B cell (primary cell): Measurements from ENCODE around the gene DDR2. TPM values are rescaled to one million over a fixed set of nuclear protein-coding genes. Genes with fewer than 3 reads are reported as not detected.

Source experiments
- ATAC-seq: fragments of 200-7000 bp; cut with Tn5 transposase; one replicate; pipeline ENCODE4 v1.10.0; 2021; ENCODE audit warnings: low read depth, mild to moderate bottlenecking, moderate number of reproducible peaks, moderate library complexity
- CTCF ChIA-PET: fragments of 350-600 bp; sonication (Branson Sonifier 250); formaldehyde crosslinking; loops from one replicate; lab custom pipeline; 2021; ENCODE audit warnings: antibody characterized with exemption, inconsistent platforms; lab: Charles Lee
- POLR2A ChIA-PET: fragments of 350-600 bp; sonication (Branson Sonifier 250); formaldehyde crosslinking; loops from one replicate; lab custom pipeline; 2021; ENCODE audit warnings: antibody characterized with exemption; lab: Charles Lee
- DNase-seq: peaks from one replicate; pipeline ENCODE4 v3.0.0; 2013
- H2AFZ ChIP-seq: 2 replicates; pipeline ENCODE4 v1.6.1; 2012; ENCODE audit warnings: mild to moderate bottlenecking, low read depth, low read length; ENCODE audit not compliant: insufficient read depth, poor library complexity, severe bottlenecking
- H3K27ac ChIP-seq, 2 donors: 1 replicate in 1 of 2; 2 replicates in 1 of 2; pipeline ENCODE4 v1.5.1; 2012 to 2013; ENCODE audit warnings: low read length in 2 of 2, mild to moderate bottlenecking in 2 of 2, moderate library complexity in 1 of 2
- H3K27me3 ChIP-seq, 4 experiments: fragments of 200-600 bp in 1 of 4; sonication (generic) in 1 of 4; replicated peaks in 1 of 4; 1 replicate in 2 of 4; 2 replicates in 2 of 4; pipeline versions ENCODE4 v1.6.1 to v1.7.0; 2013 to 2016; ENCODE audit warnings: low read length in 3 of 4, mild to moderate bottlenecking in 2 of 4, mixed read lengths in 1 of 4, moderate library complexity in 1 of 4; ENCODE audit not compliant: insufficient read depth in 4 of 4, control insufficient read depth in 3 of 4; ENCODE audit errors: control extremely low read depth in 1 of 4
- H3K36me3 ChIP-seq, 2 experiments: replicated peaks in 1 of 2; 1 replicate in 1 of 2; 2 replicates in 1 of 2; pipeline versions ENCODE4 v1.6.1 to v1.7.1; 2013; ENCODE audit warnings: low read length in 1 of 2; ENCODE audit not compliant: insufficient read depth in 2 of 2, control insufficient read depth in 1 of 2; ENCODE audit errors: control extremely low read depth in 1 of 2, extremely low read depth in 1 of 2
- H3K4me1 ChIP-seq, 2 donors: fragments of 200-600 bp in 1 of 2; sonication (generic) in 1 of 2; 1 replicate in 1 of 2; 2 replicates in 1 of 2; pipeline versions ENCODE4 v1.5.1 to v1.6.1; 2013 to 2017; ENCODE audit warnings: low read length in 2 of 2; ENCODE audit not compliant: control insufficient read depth in 2 of 2, insufficient read depth in 2 of 2
- H3K4me2 ChIP-seq: replicated peaks from 2 replicates; pipeline ENCODE3; 2012; ENCODE audit warnings: mild to moderate bottlenecking, low read depth, low read length; ENCODE audit not compliant: poor library complexity, severe bottlenecking
- H3K4me3 ChIP-seq, 5 experiments: fragments of 200-600 bp in 1 of 5; sonication (generic) in 1 of 5; 1 replicate in 3 of 5; 2 replicates in 2 of 5; pipeline versions ENCODE4 v1.5.1 to v1.7.0; 2011 to 2016; ENCODE audit warnings: low read length in 4 of 5, mild to moderate bottlenecking in 4 of 5, low read depth in 2 of 5, control low read depth in 1 of 5, moderate library complexity in 1 of 5; ENCODE audit not compliant: insufficient read depth in 1 of 5; ENCODE audit errors: control extremely low read depth in 1 of 5, extremely low read depth in 1 of 5
- H3K79me2 ChIP-seq: fragments of 200-600 bp; sonication (generic); one replicate; pipeline ENCODE4 v1.6.0; 2016; ENCODE audit warnings: low read length; ENCODE audit not compliant: control insufficient read depth, insufficient read depth
- H3K9ac ChIP-seq: fragments of 200-600 bp; sonication (generic); 2 replicates; pipeline ENCODE4 v1.6.1; 2017; ENCODE audit warnings: mild to moderate bottlenecking, low read length, moderate library complexity
- H3K9me3 ChIP-seq, 3 donors: one replicate each; pipeline versions ENCODE4 v1.6.1 to v1.7.1; 2013; ENCODE audit warnings: low read length in 2 of 3; ENCODE audit not compliant: control insufficient read depth in 2 of 3, insufficient read depth in 1 of 3; ENCODE audit errors: control extremely low read depth in 1 of 3
- H4K20me1 ChIP-seq: 2 replicates; pipeline ENCODE4 v1.6.0; 2012; ENCODE audit warnings: mild to moderate bottlenecking, low read length; ENCODE audit not compliant: insufficient read depth, control insufficient read depth, poor library complexity, severe bottlenecking
- H3K27ac Mint-ChIP-seq: one replicate; pipeline ENCODE4 v1.8.0; 2021; ENCODE audit warnings: mixed read lengths
- H3K27me3 Mint-ChIP-seq: one replicate; pipeline ENCODE4 v1.8.0; 2021; ENCODE audit warnings: mixed read lengths
- H3K4me1 Mint-ChIP-seq: one replicate; pipeline ENCODE4 v1.8.0; 2021; ENCODE audit warnings: mixed read lengths
- H3K4me3 Mint-ChIP-seq: one replicate; pipeline ENCODE4 v1.8.0; 2021; ENCODE audit warnings: mixed read lengths
- H3K9me3 Mint-ChIP-seq: one replicate; pipeline ENCODE4 v1.8.0; 2022; ENCODE audit warnings: mixed read lengths; ENCODE audit not compliant: insufficient read depth
- CTCF ChIP-seq: fragments of 200-600 bp; IDR thresholded peaks from one replicate; pipeline ENCODE4 v1.8.0; 2022; ENCODE audit warnings: antibody characterized with exemption, mild to moderate bottlenecking
- EZH2 ChIP-seq: IDR thresholded peaks from 2 replicates; pipeline ENCODE4 v1.6.1; 2012; ENCODE audit warnings: borderline replicate concordance, low read depth, mild to moderate bottlenecking, moderate library complexity, low read length; ENCODE audit not compliant: insufficient read depth, poor library complexity, severe bottlenecking
- WGBS: methylation state at CpG from one replicate; pipeline ENCODE4 v1.1.5; 2013; ENCODE audit warnings: missing lambda C conversion rate; ENCODE audit not compliant: insufficient coverage; 5-methylcytosine and 5-hydroxymethylcytosine counted together
- intact Hi-C: fragments of 100-400 bp; cut with micrococcal nuclease; formaldehyde crosslinking; loops from one replicate; pipeline ENCODE4 v1.10.0; 2022
- polyA plus RNA-seq: library from polyadenylated mRNA; depleted of rRNA; stranded (reverse); fragments of >200 nt; gene quantifications from 2 replicates; pipeline ENCODE4 v1.2.3, GENCODE V29; 2012
- total RNA-seq, 2 donors: library from RNA; stranded (reverse); fragments of 120-200 nt in 1 of 2; gene quantifications; 1 replicate in 1 of 2; 2 replicates in 1 of 2; pipeline versions ENCODE4 v1.2.3 to v1.2.4, GENCODE V29; 2013 to 2022

The DDR2 gene
- total and polyA plus RNA-seq, 2 donors (not counting 1 experiment from before 2014, with no cell fraction given), result 0.12 to 0.24 TPM

- no peaks in the 10 kb centered on the region for H3K4me1 Mint-ChIP-seq
- TF ChIP-seq CTCF (no peak), EZH2 (no peak)
- no peaks in the 10 kb centered on the region for H3K4me1 ChIP-seq
- H3K36me3 ChIP-seq, result no peaks in the 10 kb centered on the region
- ChIA-PET CTCF (no interaction called here), POLR2A (no interaction called here)
- DNase-seq (no peak), ATAC-seq (no peak)
- H3K27ac ChIP-seq, result no peak overlapping the region
- H3K9me3 Mint-ChIP-seq, result no peaks in the 10 kb centered on the region
- H2AFZ ChIP-seq, result no peak overlapping the region
- no peak overlapping the region for H3K4me3 ChIP-seq
- H4K20me1 ChIP-seq, result no peaks in the 10 kb centered on the region
- no peak overlapping the region for H3K4me3 Mint-ChIP-seq
- H3K9ac ChIP-seq, result no peak overlapping the region
- peaks cover 0 to 6% (median 0%) of the 10 kb centered on the region in 4 experiments for H3K27me3 ChIP-seq
- H3K27ac Mint-ChIP-seq, result no peak overlapping the region
- H3K4me2 ChIP-seq, result no peak overlapping the region
- no peaks in the 10 kb centered on the region for H3K79me2 ChIP-seq
- intact Hi-C loops, result no loop called here
- no peaks in the 10 kb centered on the region for H3K9me3 ChIP-seq
- peaks cover 11% of the 10 kb centered on the region for H3K27me3 Mint-ChIP-seq
Measured at GRCh38 chr1:162721471-162721870, 89.2 kb downstream of the DDR2 start.

- Histone ChIP-seq H3K79me2 (no peaks in the 10 kb centered on the region), H4K20me1 (no peaks in the 10 kb centered on the region), H3K36me3 (no peaks in the 10 kb centered on the region), H3K4me2 (no peak overlapping the region), H3K4me3 (no peak overlapping the region), H3K27ac (no peak overlapping the region), H3K27me3 (peaks cover 0 to 6% (median 0%) of the 10 kb centered on the region in 4 experiments), H2AFZ (no peak overlapping the region), H3K4me1 (no peaks in the 10 kb centered on the region), H3K9me3 (no peaks in the 10 kb centered on the region), H3K9ac (no peak overlapping the region)
- H3K27me3 Mint-ChIP-seq, result peaks cover 7% of the 10 kb centered on the region
- no peak overlapping the region for H3K4me3 Mint-ChIP-seq
- intact Hi-C loops, result no loop called here
- ATAC-seq (no peak), DNase-seq (no peak)
- no peaks in the 10 kb centered on the region for H3K4me1 Mint-ChIP-seq
- WGBS, result 54% methylated on average over 1 of the region's 3 CpGs
- TF ChIP-seq EZH2 (no peak), CTCF (no peak)
- POLR2A ChIA-PET, result no interaction called here
- H3K9me3 Mint-ChIP-seq, result no peaks in the 10 kb centered on the region
- CTCF ChIA-PET, result no interaction called here
- H3K27ac Mint-ChIP-seq, result no peak overlapping the region
Measured at GRCh38 chr1:162722036-162722435, 89.8 kb downstream of the DDR2 start.
